CD14-positive monocyte (primary cell): ENCODE measurements around the gene MED15. TPM values are rescaled to one million over a fixed set of nuclear protein-coding genes. Genes with fewer than 3 reads are reported as not detected.

Experiments
- DNase-seq, 3 donors: peaks; one replicate each; pipeline ENCODE4 v3.0.0-alpha.2; 2011 to 2022
- H2AFZ ChIP-seq: 2 replicates; pipeline ENCODE4 v1.6.0; 2012; ENCODE audit warnings: mild to moderate bottlenecking, low read depth, low read length, inconsistent platforms; ENCODE audit not compliant: insufficient read depth, poor library complexity, severe bottlenecking
- H3K27ac ChIP-seq, 2 donors: 1 replicate in 1 of 2; 2 replicates in 1 of 2; pipeline ENCODE4 v1.5.1; 2012 to 2013; ENCODE audit warnings: low read length in 2 of 2, control low read depth in 1 of 2, inconsistent platforms in 1 of 2, low read depth in 1 of 2, mild to moderate bottlenecking in 1 of 2
- H3K27me3 ChIP-seq, 2 donors: one replicate each; pipeline versions ENCODE4 v1.6.0 to v1.6.1; 2011 to 2013; ENCODE audit warnings: low read length in 2 of 2; ENCODE audit not compliant: control insufficient read depth in 2 of 2, insufficient read depth in 2 of 2
- H3K36me3 ChIP-seq, 2 donors: replicated peaks in 1 of 2; 1 replicate in 1 of 2; 2 replicates in 1 of 2; pipeline versions ENCODE4 v1.5.1 to v1.6.1; 2012 to 2013; ENCODE audit warnings: low read length in 2 of 2, control low read depth in 1 of 2, inconsistent platforms in 1 of 2, mild to moderate bottlenecking in 1 of 2; ENCODE audit not compliant: insufficient read depth in 2 of 2, control insufficient read depth in 1 of 2
- H3K4me1 ChIP-seq, 2 donors: 1 replicate in 1 of 2; 2 replicates in 1 of 2; pipeline versions ENCODE4 v1.5.1 to v1.6.1; 2012 to 2013; ENCODE audit warnings: low read length in 2 of 2, control low read depth in 1 of 2, inconsistent platforms in 1 of 2, mild to moderate bottlenecking in 1 of 2, moderate library complexity in 1 of 2; ENCODE audit not compliant: insufficient read depth in 2 of 2, control insufficient read depth in 1 of 2
- H3K4me2 ChIP-seq: replicated peaks from 2 replicates; pipeline ENCODE3; 2012; ENCODE audit warnings: low read length, moderate library complexity, mild to moderate bottlenecking; ENCODE audit not compliant: poor library complexity, severe bottlenecking; ENCODE audit errors: extremely low read depth
- H3K4me3 ChIP-seq, 3 experiments: fragments of 200-600 bp in 1 of 3; sonication (generic) in 1 of 3; replicated peaks in 1 of 3; 1 replicate in 2 of 3; 2 replicates in 1 of 3; pipeline ENCODE4 v1.5.1; 2011 to 2013; ENCODE audit warnings: low read length in 3 of 3, mild to moderate bottlenecking in 3 of 3, control low read depth in 2 of 3, low read depth in 2 of 3, inconsistent platforms in 1 of 3, moderate library complexity in 1 of 3
- H3K79me2 ChIP-seq: 2 replicates; pipeline ENCODE4 v1.6.0; 2012; ENCODE audit warnings: mild to moderate bottlenecking, control low read depth, inconsistent platforms, low read length, moderate library complexity; ENCODE audit not compliant: insufficient read depth
- H3K9ac ChIP-seq: 2 replicates; pipeline ENCODE4 v1.6.0; 2017; ENCODE audit warnings: low read length, mild to moderate bottlenecking; ENCODE audit not compliant: insufficient read depth, poor library complexity, severe bottlenecking
- H3K9me3 ChIP-seq, 2 donors: replicated peaks in 1 of 2; 1 replicate in 1 of 2; 2 replicates in 1 of 2; pipeline versions ENCODE4 v1.5.1 to v1.6.1; 2012 to 2013; ENCODE audit warnings: low read length in 2 of 2, control low read depth in 1 of 2; ENCODE audit not compliant: control insufficient read depth in 1 of 2, insufficient read depth in 1 of 2
- H4K20me1 ChIP-seq: 2 replicates; pipeline ENCODE4 v1.6.0; 2012; ENCODE audit warnings: mild to moderate bottlenecking, low read length, control low read depth, moderate library complexity; ENCODE audit not compliant: insufficient read depth
- H3K27ac Mint-ChIP-seq, 7 donors: one replicate each; pipeline ENCODE4 v1.8.0; 2020; ENCODE audit warnings: mild to moderate bottlenecking in 7 of 7, mixed read lengths in 7 of 7, moderate library complexity in 6 of 7, inconsistent platforms in 2 of 7
- H3K27me3 Mint-ChIP-seq, 3 donors: one replicate each; pipeline ENCODE4 v1.8.0; 2021 to 2022; ENCODE audit warnings: low read depth in 3 of 3, mild to moderate bottlenecking in 3 of 3, mixed read lengths in 3 of 3, moderate library complexity in 3 of 3, inconsistent platforms in 1 of 3
- H3K36me3 Mint-ChIP-seq, 2 donors: one replicate each; pipeline ENCODE4 v1.8.0; 2020; ENCODE audit warnings: mixed read lengths in 2 of 2, inconsistent platforms in 1 of 2, mild to moderate bottlenecking in 1 of 2
- H3K4me1 Mint-ChIP-seq: one replicate; pipeline ENCODE4 v1.8.0; 2020; ENCODE audit warnings: mild to moderate bottlenecking, mixed read lengths
- H3K4me3 Mint-ChIP-seq, 2 donors: one replicate each; pipeline ENCODE4 v1.8.0; 2020; ENCODE audit warnings: mild to moderate bottlenecking in 2 of 2, mixed read lengths in 2 of 2, moderate library complexity in 1 of 2
- H3K9me3 Mint-ChIP-seq, 7 donors: one replicate each; pipeline ENCODE4 v1.8.0; 2020 to 2022; ENCODE audit warnings: mixed read lengths in 7 of 7, mild to moderate bottlenecking in 6 of 7, moderate library complexity in 6 of 7, inconsistent platforms in 2 of 7
- CTCF ChIP-seq: fragments of 200-600 bp; IDR thresholded peaks from one replicate; pipeline ENCODE4 v1.8.0; 2022; ENCODE audit warnings: antibody characterized with exemption, mild to moderate bottlenecking
- WGBS: methylation state at CpG from one replicate; pipeline ENCODE4 v1.1.5; 2013; ENCODE audit warnings: missing lambda C conversion rate; ENCODE audit not compliant: insufficient coverage; 5-methylcytosine and 5-hydroxymethylcytosine counted together
- intact Hi-C, 2 donors: fragments of 100-400 bp; cut with micrococcal nuclease; formaldehyde crosslinking; loops; one replicate each; pipeline versions ENCODE4 v1.15.0 to v1.15.1; 2023
- polyA plus RNA-seq, 3 donors: library from polyadenylated mRNA; depleted of rRNA in 1 of 3; unstranded in 2 of 3; stranded (reverse) in 1 of 3; fragments of 300-500 nt in 2 of 3; fragments of >200 nt in 1 of 3; fragmentation: Illumina TruSeq in 2 of 3; gene quantifications; 1 replicate in 2 of 3; 2 replicates in 1 of 3; pipeline ENCODE4 v1.2.3, GENCODE V29; 2012 to 2021

The MED15 gene
- polyA plus RNA-seq, 3 donors, result 10.0 to 126 (median 17.8) TPM

GRCh38 chr22:20514658-20515406, 7.4 kb downstream of the MED15 start:
- Histone ChIP-seq H3K79me2 (peaks cover 97% of the 10 kb centered on the region), H3K9ac (no peak overlapping the region), H3K9me3 (no peaks in the 10 kb centered on the region), H3K4me3 (no peak overlapping the region), H3K4me1 (peaks cover 9 to 18% of the 10 kb centered on the region in 2 donors), H3K27ac (peak overlapping the region in 1 of 2 donors; percentile 52), H3K36me3 (peaks cover 26 to 68% of the 10 kb centered on the region in 2 donors), H3K4me2 (no peak overlapping the region), H2AFZ (no peak overlapping the region), H4K20me1 (peaks cover 97% of the 10 kb centered on the region), H3K27me3 (no peaks in the 10 kb centered on the region)
- H3K27ac Mint-ChIP-seq, result peak overlapping the region in 4 of 7 donors; percentile 70 to 86 (median 77)
- no peak for TF ChIP-seq CTCF
- H3K27me3 Mint-ChIP-seq, result peaks cover 0 to 2% (median 0%) of the 10 kb centered on the region in 3 donors
- H3K9me3 Mint-ChIP-seq, result no peaks in the 10 kb centered on the region
- WGBS, result 70% methylated on average over 3 of the region's 6 CpGs
- no peak overlapping the region for H3K4me3 Mint-ChIP-seq
- DNase-seq, result peak in 2 of 3 donors; percentile 14 to 71
- intact Hi-C loops, result no loop called here
- peaks cover 35% of the 10 kb centered on the region for H3K4me1 Mint-ChIP-seq
- H3K36me3 Mint-ChIP-seq, result peaks cover 37 to 56% of the 10 kb centered on the region in 2 donors

GRCh38 chr22:20516399-20516798, 9.0 kb downstream of the MED15 start:
- Mint-ChIP-seq H3K9me3 (no peaks in the 10 kb centered on the region), H3K27ac (peak overlapping the region in 3 of 7 donors; percentile 36 to 69 (median 66)), H3K4me3 (no peak overlapping the region), H3K36me3 (peaks cover 46 to 66% of the 10 kb centered on the region in 2 donors), H3K4me1 (peaks cover 24% of the 10 kb centered on the region), H3K27me3 (peaks cover 0 to 2% (median 0%) of the 10 kb centered on the region in 3 donors)
- Histone ChIP-seq H3K27me3 (no peaks in the 10 kb centered on the region), H3K4me2 (no peak overlapping the region), H3K4me3 (no peak overlapping the region), H3K79me2 (peaks cover 96% of the 10 kb centered on the region), H2AFZ (no peak overlapping the region), H4K20me1 (peaks cover 97% of the 10 kb centered on the region), H3K9me3 (no peaks in the 10 kb centered on the region), H3K4me1 (peaks cover 0 to 2% of the 10 kb centered on the region in 2 donors), H3K9ac (no peak overlapping the region), H3K36me3 (peaks cover 37 to 70% of the 10 kb centered on the region in 2 donors), H3K27ac (no peak overlapping the region)
- no peak for DNase-seq
- no peak for TF ChIP-seq CTCF
- intact Hi-C loops, result no loop called here
- WGBS, result no CpG with 5 or more reads among the region's 2 CpGs
